Left renal cortex interstitium (tissue), 4 donors: ENCODE measurements around the gene CD302. TPM values are rescaled to one million over a fixed set of nuclear protein-coding genes. Genes with fewer than 3 reads are reported as not detected.
"Not testable (repeated sequence)": the region's sequence is repeated elsewhere in the genome, so short reads cannot be mapped to it uniquely, and the experiment has no call there.

Experiments
- DNase-seq, 4 donors: peaks; one replicate each; pipeline ENCODE4 v3.0.0-alpha.2; 2013; ENCODE audit warnings: low read depth in 4 of 4, low spot score in 2 of 4, missing footprints in 1 of 4
- polyA plus RNA-seq, 4 donors: library from polyadenylated mRNA; unstranded; fragments of 120-200 nt; gene quantifications; one replicate each; pipeline ENCODE4 v1.2.1, GENCODE V29; 2013; ENCODE audit not compliant: insufficient read length in 4 of 4

The CD302 gene
- polyA plus RNA-seq, 4 donors = 10.3 to 16.1 (median 13.6) TPM

DNA sequence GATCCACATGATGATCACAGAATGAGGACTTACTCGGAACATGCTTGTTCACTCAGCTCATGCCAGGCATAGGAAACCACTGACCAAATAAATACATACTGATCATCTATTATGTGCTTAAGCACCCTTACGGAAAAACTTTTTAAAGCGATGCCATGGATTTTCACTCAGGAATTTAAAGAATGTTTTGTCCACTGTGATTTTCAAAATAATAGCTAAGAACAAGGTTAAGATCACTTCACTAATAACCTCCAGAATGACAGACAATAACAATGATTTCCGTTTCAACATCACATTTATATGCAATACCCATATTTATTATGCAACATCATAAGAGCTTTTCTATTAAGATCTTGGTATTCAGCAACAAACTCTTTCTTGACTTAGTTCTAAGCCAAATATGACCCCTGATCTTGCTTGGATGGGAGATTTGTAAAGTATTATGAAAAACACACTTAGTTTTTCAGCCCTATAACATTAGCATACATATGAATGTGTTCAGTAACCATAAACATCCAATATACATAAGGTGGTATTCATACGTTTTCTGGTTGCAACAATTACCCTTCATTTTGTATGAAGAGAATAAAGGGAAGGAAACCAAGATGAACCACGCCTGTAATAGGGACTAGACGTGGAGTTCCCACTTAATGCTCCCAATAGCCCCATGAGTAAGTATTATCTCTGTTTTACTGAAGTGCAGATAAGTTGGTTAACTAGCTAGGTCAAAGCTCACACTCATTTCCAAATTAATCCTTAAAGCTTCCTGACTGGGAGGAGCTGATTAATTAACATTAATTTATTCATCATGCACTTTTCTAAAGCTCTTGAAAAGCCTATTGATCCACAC lies 1.9 kb downstream of the CD302 start:
- no peak for DNase-seq

DNA sequence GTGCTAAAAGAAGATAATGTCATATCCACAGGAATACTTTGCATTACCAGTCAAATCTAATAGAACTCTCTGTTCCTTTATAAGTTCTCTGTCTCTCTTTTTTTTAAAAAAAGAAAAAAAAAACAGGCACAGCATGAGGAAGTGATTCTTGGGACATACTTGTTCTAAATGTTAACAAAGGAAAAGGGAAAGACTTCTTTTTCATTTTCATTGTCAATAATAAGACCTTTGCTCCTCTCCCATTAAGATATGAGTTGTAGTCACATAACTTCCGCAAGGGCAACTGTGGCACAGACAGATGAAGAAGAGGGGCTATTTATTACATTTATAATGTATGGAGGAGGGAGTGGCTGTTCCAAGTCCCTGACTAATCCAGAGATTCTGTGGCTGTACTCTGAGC lies 4.7 kb downstream of the CD302 start:
- no peak for DNase-seq

- DNase-seq = no peak
Measured at GRCh38 chr2:159792599-159792998, 5.4 kb downstream of the CD302 start.

DNA sequence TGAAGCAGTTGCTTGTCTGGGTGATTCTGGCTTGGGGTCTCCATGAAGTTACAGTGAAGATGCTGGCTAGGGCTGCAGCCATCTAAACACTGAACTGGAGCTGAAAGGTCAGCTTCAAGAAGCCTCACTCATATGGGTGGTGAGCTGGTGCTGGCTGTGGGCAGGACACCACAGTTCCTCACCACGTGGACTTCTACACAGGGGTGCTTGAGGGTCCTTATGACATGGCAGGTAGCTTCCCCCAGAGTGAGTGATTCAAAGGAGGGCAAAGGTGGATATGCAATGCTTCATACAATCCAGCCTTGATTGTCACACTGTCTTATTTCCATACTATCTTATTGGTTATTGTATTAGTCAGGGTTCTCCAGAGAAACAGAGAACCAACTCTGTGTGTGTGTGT lies 6.0 kb downstream of the CD302 start:
- DNase-seq = no peak

DNA sequence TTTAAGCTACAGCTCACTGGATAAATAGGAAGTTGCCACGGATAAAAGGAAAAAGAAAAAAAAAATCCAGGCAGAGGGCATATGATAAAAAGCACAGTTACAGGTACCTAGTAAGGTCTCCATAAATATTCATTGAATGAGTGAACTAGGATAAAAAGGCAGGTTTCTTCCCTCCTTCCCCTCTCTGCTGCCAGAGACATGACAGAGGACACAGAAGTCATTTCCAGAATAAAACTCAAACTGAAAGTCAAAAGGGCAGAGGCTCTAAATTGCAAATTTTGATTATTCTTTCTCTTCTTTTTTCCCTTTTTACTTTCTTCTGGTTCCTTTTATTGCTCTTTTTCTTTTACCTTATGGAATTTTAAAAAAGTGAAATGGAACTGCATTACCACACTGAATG lies 7.7 kb downstream of the CD302 start:
- DNase-seq = no peak

GRCh38 chr2:159788253-159788652 lies 9.8 kb downstream of the CD302 start:
- DNase-seq = no peak

- DNase-seq = not testable (repeated sequence)
Measured at GRCh38 chr2:159787647-159788046, 10.4 kb downstream of the CD302 start.

DNA sequence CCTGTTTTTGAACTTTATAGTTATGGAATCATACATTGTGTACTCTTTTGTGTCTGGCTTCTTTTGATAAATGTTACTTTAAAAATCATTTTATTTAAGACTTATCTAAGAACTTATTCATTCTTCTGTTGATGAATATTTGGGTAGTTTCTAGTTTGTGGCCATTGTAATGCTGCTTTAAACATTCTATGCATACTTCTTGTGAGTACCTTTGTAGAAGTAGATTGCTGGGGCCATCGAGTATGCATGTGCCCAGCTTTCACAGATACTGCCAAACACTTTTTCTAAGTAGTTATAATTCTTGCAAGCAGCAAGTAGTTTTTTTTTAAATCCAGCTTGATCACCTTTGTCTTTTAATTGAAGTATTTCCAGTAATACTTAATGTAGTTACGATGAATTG lies 11.1 kb downstream of the CD302 start:
- no peak for DNase-seq

DNA sequence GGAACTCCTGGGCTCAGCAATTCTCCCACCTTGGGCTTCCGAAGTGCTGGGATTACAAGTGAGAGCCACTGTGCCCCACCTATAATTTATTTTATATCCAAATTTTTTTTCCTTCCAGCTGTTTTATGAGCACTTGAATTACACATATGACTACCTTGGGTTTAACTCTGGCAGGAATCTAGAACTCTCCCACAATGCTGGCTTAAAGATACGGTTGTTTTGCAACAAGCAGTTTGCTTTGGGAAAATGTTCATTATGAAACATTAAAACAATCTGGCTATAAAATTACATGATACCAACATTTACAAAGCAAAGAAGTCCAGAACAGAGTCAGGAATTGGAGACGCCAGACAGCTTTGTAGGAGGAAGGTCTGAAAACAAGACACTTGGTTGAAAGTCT lies 12.8 kb downstream of the CD302 start:
- DNase-seq = no peak

DNA sequence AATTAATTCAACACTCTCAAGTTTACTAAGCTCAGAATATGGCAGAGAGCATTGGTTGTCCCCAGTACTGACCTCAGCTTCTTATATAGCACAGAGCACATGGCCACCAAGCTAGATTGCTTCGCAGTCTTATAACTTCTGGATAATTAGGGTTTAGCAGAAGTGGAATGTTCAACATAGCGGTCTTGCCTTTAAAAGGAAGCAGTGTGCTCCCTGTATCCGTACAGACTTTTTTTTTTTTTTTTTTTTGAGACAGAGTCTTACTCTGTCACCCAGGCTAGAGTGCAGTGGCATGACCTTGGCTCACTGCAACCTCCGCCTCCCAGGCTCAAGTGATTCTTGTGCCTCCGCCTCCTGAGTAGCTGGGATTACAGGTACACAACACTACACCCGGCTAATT lies 13.3 kb downstream of the CD302 start:
- not testable (repeated sequence) for DNase-seq

DNA sequence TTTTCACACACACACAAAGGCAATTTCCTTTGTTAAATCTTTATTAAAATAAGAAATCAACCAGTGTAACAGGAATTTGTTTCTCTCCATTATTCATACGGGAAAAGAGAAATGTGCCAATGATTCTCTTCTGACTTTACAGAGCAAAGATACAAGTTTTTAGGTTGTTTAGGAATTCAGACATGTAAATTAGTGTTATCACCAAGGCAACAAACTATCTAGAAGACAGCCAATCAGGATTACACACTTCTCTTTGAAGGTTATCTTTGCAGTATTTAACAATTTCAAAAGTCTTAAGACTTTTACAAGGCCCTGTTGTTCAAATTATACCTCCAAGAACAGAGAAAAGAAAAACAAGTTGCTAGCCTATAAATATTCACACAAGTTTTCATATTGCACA lies 14.5 kb downstream of the CD302 start:
- DNase-seq = no peak

DNA sequence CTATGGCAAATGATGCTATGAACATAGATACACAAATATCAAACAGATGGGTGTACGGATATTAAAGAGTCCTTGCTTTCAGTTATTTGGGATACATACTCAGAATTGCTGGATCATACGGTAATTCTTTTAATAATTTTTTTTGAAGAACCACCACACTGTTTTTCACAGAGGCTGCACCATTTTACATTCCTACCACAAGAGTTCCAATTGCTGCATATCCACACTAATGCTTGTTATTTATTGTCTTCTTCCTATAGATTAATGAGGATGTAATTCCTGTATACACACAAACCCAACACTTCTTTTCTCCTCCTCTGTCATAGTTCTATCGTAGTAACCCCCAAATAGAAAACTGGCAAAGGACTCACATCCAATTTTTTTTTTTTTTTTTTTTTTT lies 21.7 kb downstream of the CD302 start:
- no peak for DNase-seq

DNA sequence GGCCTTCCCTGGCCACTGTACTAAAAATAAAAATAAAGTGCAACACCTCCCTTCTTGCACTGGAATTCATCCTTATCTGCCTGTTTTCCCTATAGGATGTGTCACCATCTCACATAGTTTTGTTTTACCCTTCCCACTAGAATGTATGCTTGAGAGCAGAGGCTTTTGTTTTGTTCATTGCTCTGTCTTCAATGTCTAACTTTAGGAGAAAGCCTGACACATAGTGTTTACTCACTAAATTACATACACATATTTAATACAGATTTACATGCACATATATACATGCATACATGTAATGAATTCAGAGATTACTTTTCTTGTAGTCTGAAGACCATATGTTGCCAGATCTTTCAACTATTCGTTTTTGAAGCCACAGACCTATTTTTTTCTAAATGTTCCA lies 23.0 kb downstream of the CD302 start:
- no peak for DNase-seq

DNA sequence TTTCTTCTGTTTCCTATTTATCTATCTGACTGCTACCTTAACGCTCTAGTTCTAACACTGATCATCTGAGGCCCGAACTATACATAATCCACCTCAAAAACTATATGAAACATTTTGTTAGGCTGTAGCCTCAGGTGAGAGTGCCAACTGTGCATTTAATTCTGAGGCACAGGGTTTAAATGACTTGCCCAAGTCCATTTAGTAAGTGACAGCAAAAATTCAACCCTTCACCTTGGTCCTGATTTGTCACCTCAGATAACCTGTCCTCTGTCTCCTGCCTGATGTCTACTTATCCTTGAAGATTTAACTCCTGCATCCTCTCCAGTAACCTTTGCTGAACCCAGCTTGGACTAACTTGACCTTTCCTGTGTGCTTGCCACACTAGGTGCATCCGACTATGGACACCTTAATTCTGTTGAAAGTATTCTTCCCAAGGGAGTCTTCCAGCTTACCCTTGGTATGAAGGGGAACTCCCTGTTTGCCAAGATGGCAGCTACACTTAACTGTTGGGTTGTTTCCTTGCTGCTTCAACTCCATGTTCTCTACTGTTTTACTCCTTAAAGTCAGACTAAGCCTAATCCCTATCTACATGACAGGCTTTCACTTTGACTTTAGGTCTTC lies 23.5 kb downstream of the CD302 start:
- DNase-seq = no peak

GRCh38 chr2:159773886-159774285 lies 24.1 kb downstream of the CD302 start:
- no peak for DNase-seq

GRCh38 chr2:159773426-159773825 lies 24.6 kb downstream of the CD302 start:
- DNase-seq = no peak

GRCh38 chr2:159769147-159769546 lies 28.9 kb downstream of the CD302 start:
- DNase-seq = no peak

GRCh38 chr2:159762075-159762474 lies 35.9 kb downstream of the CD302 start:
- no peak for DNase-seq

GRCh38 chr2:159760326-159760725 lies 37.7 kb downstream of the CD302 start:
- no peak for DNase-seq

- DNase-seq = no peak
Measured at GRCh38 chr2:159759577-159759976, 38.4 kb downstream of the CD302 start.

- no peak for DNase-seq
Measured at GRCh38 chr2:159758686-159759085, 39.3 kb downstream of the CD302 start.

- no peak for DNase-seq
Measured at GRCh38 chr2:159758239-159758638, 39.8 kb downstream of the CD302 start.
